Progenitor cell of endocrine pancreas (in vitro differentiated cells): ENCODE data around the gene MSRB1. TPM values are rescaled to one million over a fixed set of nuclear protein-coding genes. Genes with fewer than 3 reads are reported as not detected.
A peak's percentile ranks its signal among the peaks of the same experiment; 100 is the strongest.
"Not testable (repeated sequence)": the region's sequence is repeated elsewhere in the genome, so short reads cannot be mapped to it uniquely, and the experiment has no call there.

ENCODE experiments used
- DNase-seq: peaks from one replicate; pipeline ENCODE4 v3.0.0; 2021; ENCODE audit warnings: low spot score; ENCODE audit not compliant: unreplicated experiment
- H3K27ac Mint-ChIP-seq: 2 replicates; pipeline ENCODE4 v1.8.0; 2021; ENCODE audit warnings: mild to moderate bottlenecking, moderate library complexity, mixed read lengths
- H3K27me3 Mint-ChIP-seq: 2 replicates; pipeline ENCODE4 v1.8.0; 2021; ENCODE audit warnings: mixed read lengths
- H3K36me3 Mint-ChIP-seq: 2 replicates; pipeline ENCODE4 v1.8.0; 2022; ENCODE audit warnings: mixed read lengths; ENCODE audit not compliant: insufficient read depth
- H3K4me1 Mint-ChIP-seq: 2 replicates; pipeline ENCODE4 v1.8.0; 2021; ENCODE audit warnings: low read depth, mixed read lengths
- H3K4me3 Mint-ChIP-seq: 2 replicates; pipeline ENCODE4 v1.8.0; 2021; ENCODE audit warnings: low read depth, mild to moderate bottlenecking, moderate library complexity, mixed read lengths
- H3K9me3 Mint-ChIP-seq: 2 replicates; pipeline ENCODE4 v1.8.0; 2021; ENCODE audit warnings: low read depth, mixed read lengths
- CTCF ChIP-seq: fragments of 200-600 bp; sonication (generic); IDR thresholded peaks from one replicate; pipeline ENCODE4 v1.5.0; 2021; ENCODE audit warnings: antibody characterized with exemption, mild to moderate bottlenecking; ENCODE audit not compliant: unreplicated experiment
- total RNA-seq: library from RNA; stranded (reverse); gene quantifications from 2 replicates; pipeline ENCODE4 v1.2.1, GENCODE V29; 2021

The MSRB1 gene
- total RNA-seq, 1 donor from 2014 or later, result 28.9 TPM

- Mint-ChIP-seq H3K27me3 (peaks cover 40% of the 10 kb centered on the region), H3K27ac (no peak overlapping the region), H3K4me1 (peaks cover 2% of the 10 kb centered on the region), H3K4me3 (no peak overlapping the region), H3K9me3 (no peaks in the 10 kb centered on the region), H3K36me3 (no peaks in the 10 kb centered on the region)
- no peak for DNase-seq
- no peak for TF ChIP-seq CTCF
Observed at GRCh38 chr16:1926271-1926670, 16.7 kb downstream of the MSRB1 start.

- no peaks in the 10 kb centered on the region for H3K9me3 Mint-ChIP-seq
- H3K27me3 Mint-ChIP-seq, result peaks cover 48% of the 10 kb centered on the region
- no peak overlapping the region for H3K4me3 Mint-ChIP-seq
- no peak overlapping the region for H3K27ac Mint-ChIP-seq
- H3K36me3 Mint-ChIP-seq, result no peaks in the 10 kb centered on the region
- no peak for TF ChIP-seq CTCF
- peaks cover 1% of the 10 kb centered on the region for H3K4me1 Mint-ChIP-seq
- DNase-seq, result no peak
Observed at GRCh38 chr16:1924095-1924494, 18.9 kb downstream of the MSRB1 start.

GRCh38 chr16:1923299-1924034 is 19.5 kb downstream of the MSRB1 start:
- H3K36me3 Mint-ChIP-seq, result no peaks in the 10 kb centered on the region
- no peak overlapping the region for H3K27ac Mint-ChIP-seq
- no peak overlapping the region for H3K4me3 Mint-ChIP-seq
- H3K4me1 Mint-ChIP-seq, result no peaks in the 10 kb centered on the region
- peak; percentile 57 for TF ChIP-seq CTCF
- DNase-seq, result no peak
- peaks cover 53% of the 10 kb centered on the region for H3K27me3 Mint-ChIP-seq
- H3K9me3 Mint-ChIP-seq, result no peaks in the 10 kb centered on the region

GRCh38 chr16:1922357-1922756 is 20.6 kb downstream of the MSRB1 start:
- Mint-ChIP-seq H3K27ac (no peak overlapping the region), H3K9me3 (no peaks in the 10 kb centered on the region), H3K4me3 (no peak overlapping the region), H3K27me3 (peaks cover 52% of the 10 kb centered on the region), H3K36me3 (no peaks in the 10 kb centered on the region), H3K4me1 (no peaks in the 10 kb centered on the region)
- no peak for TF ChIP-seq CTCF
- DNase-seq, result no peak

- no peaks in the 10 kb centered on the region for H3K4me1 Mint-ChIP-seq
- H3K27me3 Mint-ChIP-seq, result peaks cover 68% of the 10 kb centered on the region
- H3K36me3 Mint-ChIP-seq, result no peaks in the 10 kb centered on the region
- TF ChIP-seq CTCF, result no peak
- H3K9me3 Mint-ChIP-seq, result no peaks in the 10 kb centered on the region
- no peak overlapping the region for H3K27ac Mint-ChIP-seq
- no peak overlapping the region for H3K4me3 Mint-ChIP-seq
- DNase-seq, result no peak
Observed at GRCh38 chr16:1920727-1921171, 22.2 kb downstream of the MSRB1 start.

- not testable (repeated sequence) for DNase-seq, H3K9me3 Mint-ChIP-seq, H3K36me3 Mint-ChIP-seq, H3K27ac Mint-ChIP-seq, H3K4me3 Mint-ChIP-seq, H3K4me1 Mint-ChIP-seq
- peaks cover 75% of the 10 kb centered on the region for H3K27me3 Mint-ChIP-seq
Observed at GRCh38 chr16:1920122-1920521, 22.9 kb downstream of the MSRB1 start.
